Gastrocnemius medialis (tissue), 4 donors: Measurements from ENCODE around the gene GSK3B. TPM values are rescaled to one million over a fixed set of nuclear protein-coding genes. Genes with fewer than 3 reads are reported as not detected.

Experiments
- ATAC-seq, 2 donors: fragments of 150-250 bp; one replicate each; pipeline ENCODE4 v1.9.1; 2016
- DNase-seq, 2 donors: peaks; one replicate each; pipeline ENCODE4 v3.0.0-alpha.2; 2019
- H3K27ac ChIP-seq, 4 donors: fragments of 200-600 bp; sonication (generic); 1 replicate in 1 of 4; 2 replicates in 3 of 4; pipeline ENCODE4 v1.5.1; 2016 to 2018; ENCODE audit warnings: mild to moderate bottlenecking in 2 of 4, moderate library complexity in 1 of 4
- H3K27me3 ChIP-seq, 3 donors: fragments of 200-600 bp; sonication (generic) in 2 of 3; 1 replicate in 1 of 3; 2 replicates in 2 of 3; pipeline versions ENCODE4 v1.5.1 to v1.6.0; 2016 to 2019; ENCODE audit warnings: mild to moderate bottlenecking in 1 of 3, moderate library complexity in 1 of 3
- H3K36me3 ChIP-seq, 2 donors: fragments of 200-600 bp; sonication (generic) in 1 of 2; one replicate each; pipeline ENCODE4 v1.5.1; 2017 to 2018
- H3K4me1 ChIP-seq, 2 donors: fragments of 200-600 bp; sonication (generic) in 1 of 2; one replicate each; pipeline ENCODE4 v1.5.1; 2016 to 2017; ENCODE audit warnings: mild to moderate bottlenecking in 2 of 2
- H3K4me3 ChIP-seq, 4 donors: fragments of 200-600 bp; sonication (generic) in 3 of 4; 1 replicate in 1 of 4; 2 replicates in 3 of 4; pipeline ENCODE4 v1.5.1; 2016 to 2019; ENCODE audit warnings: mild to moderate bottlenecking in 2 of 4
- H3K9me3 ChIP-seq, 3 donors: fragments of 200-600 bp; sonication (generic) in 2 of 3; 1 replicate in 1 of 3; 2 replicates in 2 of 3; pipeline ENCODE4 v1.5.1; 2016 to 2019
- CTCF ChIP-seq, 5 experiments: fragments of 450-650 bp in 3 of 5; fragments of 200-600 bp in 2 of 5; sonication (generic) in 2 of 5; IDR thresholded peaks in 4 of 5; conservative IDR thresholded peaks in 1 of 5; 1 replicate in 4 of 5; 2 replicates in 1 of 5; pipeline ENCODE4 v1.5.1; 2016 to 2019; ENCODE audit warnings: antibody characterized with exemption in 5 of 5, mild to moderate bottlenecking in 3 of 5, moderate library complexity in 3 of 5
- POLR2A ChIP-seq, 2 donors: fragments of 450-650 bp; IDR thresholded peaks; one replicate each; pipeline ENCODE4 v1.6.1; 2017; ENCODE audit warnings: antibody characterized with exemption in 2 of 2, mild to moderate bottlenecking in 2 of 2, moderate library complexity in 2 of 2
- in situ Hi-C, 4 donors: fragments of 200-750 bp; cut with MboI; loops; one replicate each; pipeline versions ENCODE4 v1.15.0 to v1.8.0; 2017; ENCODE audit warnings: low sequenced_read_pairs in 4 of 4
- intact Hi-C: fragments of 100-400 bp; cut with DNase I; formaldehyde crosslinking; loops from one replicate; pipeline ENCODE4 v1.15.1; 2023; ENCODE audit warnings: low total_unique reads
- total RNA-seq, 4 donors: library from RNA; depleted of rRNA; stranded (reverse); fragments of >200 nt; gene quantifications; one replicate each; pipeline versions ENCODE4 v1.1.0 to v1.2.3, GENCODE V29; 2016

The GSK3B gene
- total RNA-seq, 4 donors from 2014 or later, result 30.7 to 47.4 (median 35.4) TPM

GRCh38 chr3:119781330-119782198 is 312.7 kb downstream of the GSK3B start, which contains the start of gene NR1I2:
NR1I2 (plus strand) TSS chr3:119782101.
- no peak for ATAC-seq
- Histone ChIP-seq H3K27me3 (no peaks in the 10 kb centered on the region), H3K9me3 (no peaks in the 10 kb centered on the region), H3K4me3 (no peak within 1 kb of the TSS), H3K36me3 (no peaks in the 10 kb centered on the region), H3K4me1 (no peaks in the 10 kb centered on the region), H3K27ac (no peak within 1 kb of the TSS)
- intact Hi-C loops, result no loop called here
- in situ Hi-C loops, result no loop called here
- no peak for DNase-seq
- TF ChIP-seq CTCF (IDR thresholded peaks at IDR 0.05 in 4 of 5, conservative IDR thresholded peaks at IDR 0.05 in 1 of 5) (no peak), POLR2A (IDR thresholded peaks at IDR 0.05) (no peak)

- Histone ChIP-seq H3K4me1 (no peaks in the 10 kb centered on the region), H3K9me3 (no peaks in the 10 kb centered on the region), H3K27ac (no peak overlapping the region), H3K4me3 (no peak overlapping the region), H3K36me3 (no peaks in the 10 kb centered on the region), H3K27me3 (no peaks in the 10 kb centered on the region)
- in situ Hi-C loops, result no loop called here
- ATAC-seq, result no peak
- no peak for DNase-seq
- intact Hi-C loops, result no loop called here
- TF ChIP-seq CTCF (IDR thresholded peaks at IDR 0.05 in 4 of 5, conservative IDR thresholded peaks at IDR 0.05 in 1 of 5) (no peak), POLR2A (IDR thresholded peaks at IDR 0.05) (no peak)
These were observed 314.4 kb downstream of the GSK3B start for GRCh38 chr3:119779731-119780383.

- ATAC-seq (no peak), DNase-seq (no peak)
- in situ Hi-C loops (no loop called here), intact Hi-C loops (no loop called here)
- Histone ChIP-seq H3K27me3 (no peaks in the 10 kb centered on the region), H3K4me1 (no peaks in the 10 kb centered on the region), H3K36me3 (no peaks in the 10 kb centered on the region), H3K27ac (no peak overlapping the region), H3K9me3 (no peaks in the 10 kb centered on the region), H3K4me3 (no peak overlapping the region)
- no peak for TF ChIP-seq POLR2A (IDR thresholded peaks at IDR 0.05)
These were observed 315.4 kb downstream of the GSK3B start for GRCh38 chr3:119778811-119779210.

- H3K27me3 ChIP-seq, result no peaks in the 10 kb centered on the region
- ATAC-seq, result no peak
- H3K36me3 ChIP-seq, result no peaks in the 10 kb centered on the region
- no peak for DNase-seq
- H3K4me1 ChIP-seq, result no peaks in the 10 kb centered on the region
- no peaks in the 10 kb centered on the region for H3K9me3 ChIP-seq
- H3K4me3 ChIP-seq, result no peak overlapping the region
- TF ChIP-seq CTCF (IDR thresholded peaks at IDR 0.05 in 4 of 5, conservative IDR thresholded peaks at IDR 0.05 in 1 of 5), result no peak
- TF ChIP-seq POLR2A (IDR thresholded peaks at IDR 0.05), result no peak
- no peak overlapping the region for H3K27ac ChIP-seq
- in situ Hi-C loops (no loop called here), intact Hi-C loops (no loop called here)
These were observed 316.1 kb downstream of the GSK3B start for GRCh38 chr3:119778176-119778575.

GRCh38 chr3:119776304-119776703 is 317.9 kb downstream of the GSK3B start:
- intact Hi-C loops (no loop called here), in situ Hi-C loops (no loop called here)
- no peak for ATAC-seq

More at GRCh38 chr3:119776304-119776703, 317.9 kb downstream of the GSK3B start:
- TF ChIP-seq CTCF (IDR thresholded peaks at IDR 0.05 in 4 of 5, conservative IDR thresholded peaks at IDR 0.05 in 1 of 5), result no peak
- no peak for TF ChIP-seq POLR2A (IDR thresholded peaks at IDR 0.05)
- Histone ChIP-seq H3K27ac (no peak overlapping the region), H3K27me3 (no peaks in the 10 kb centered on the region), H3K4me3 (no peak overlapping the region), H3K36me3 (no peaks in the 10 kb centered on the region), H3K4me1 (no peaks in the 10 kb centered on the region), H3K9me3 (no peaks in the 10 kb centered on the region)
- no peak for DNase-seq
